Liver (tissue), 9 donors: ENCODE measurements around the gene CRLF1. TPM values are rescaled to one million over a fixed set of nuclear protein-coding genes. Genes with fewer than 3 reads are reported as not detected.

Source experiments
- DNase-seq: peaks from one replicate; pipeline ENCODE4 v3.0.0-alpha.2; 2017; ENCODE audit warnings: low spot score
- H3K27ac ChIP-seq, 2 donors: one replicate each; pipeline ENCODE4 v1.7.0; 2013; ENCODE audit warnings: inconsistent platforms in 2 of 2, low read length in 2 of 2, control low read depth in 1 of 2, low read depth in 1 of 2, mild to moderate bottlenecking in 1 of 2
- H3K27me3 ChIP-seq, 4 donors: one replicate each; pipeline versions ENCODE4 v1.6.1 to v1.7.0; 2013; ENCODE audit warnings: low read length in 3 of 4, inconsistent platforms in 1 of 4, mild to moderate bottlenecking in 1 of 4, moderate library complexity in 1 of 4; ENCODE audit not compliant: control insufficient read depth in 4 of 4, insufficient read depth in 4 of 4
- H3K36me3 ChIP-seq, 4 donors: one replicate each; pipeline versions ENCODE4 v1.6.1 to v1.7.0; 2013; ENCODE audit warnings: low read length in 3 of 4, mild to moderate bottlenecking in 3 of 4, low read depth in 1 of 4, moderate library complexity in 1 of 4; ENCODE audit not compliant: control insufficient read depth in 4 of 4, insufficient read depth in 3 of 4
- H3K4me1 ChIP-seq, 4 donors: one replicate each; pipeline versions ENCODE4 v1.6.1 to v1.7.0; 2013; ENCODE audit warnings: low read length in 3 of 4, mild to moderate bottlenecking in 3 of 4, moderate library complexity in 1 of 4; ENCODE audit not compliant: control insufficient read depth in 4 of 4, insufficient read depth in 4 of 4
- H3K4me3 ChIP-seq, 3 donors: one replicate each; pipeline versions ENCODE4 v1.6.1 to v1.7.0; 2013; ENCODE audit warnings: low read length in 3 of 3, control low read depth in 1 of 3, low read depth in 1 of 3, mild to moderate bottlenecking in 1 of 3
- H3K9ac ChIP-seq, 2 donors: one replicate each; pipeline ENCODE4 v1.7.0; 2013; ENCODE audit warnings: low read length in 2 of 2, mild to moderate bottlenecking in 2 of 2, moderate library complexity in 2 of 2, control low read depth in 1 of 2, low read depth in 1 of 2
- H3K9me3 ChIP-seq, 4 donors: one replicate each; pipeline versions ENCODE4 v1.6.1 to v1.7.0; 2013; ENCODE audit warnings: low read length in 3 of 4; ENCODE audit not compliant: control insufficient read depth in 4 of 4
- ATF3 ChIP-seq: IDR thresholded peaks from 2 replicates; pipeline ENCODE4 v1.6.1; 2016; ENCODE audit warnings: antibody characterized with exemption
- CTCF ChIP-seq: fragments of 150-350 bp; IDR thresholded peaks from 2 replicates; pipeline ENCODE4 v1.5.1; 2017; ENCODE audit warnings: improper control_type of control experiment, low read depth, low read length; ENCODE audit not compliant: missing input control
- EGR1 ChIP-seq, 2 donors: IDR thresholded peaks; 2 replicates each; pipeline ENCODE4 v1.6.1; 2016 to 2018; ENCODE audit warnings: antibody characterized with exemption in 2 of 2, low read depth in 2 of 2
- FOXA1 ChIP-seq: IDR thresholded peaks from 2 replicates; pipeline ENCODE4 v1.6.1; 2016; ENCODE audit warnings: antibody characterized with exemption
- FOXA2 ChIP-seq: IDR thresholded peaks from 2 replicates; pipeline ENCODE4 v1.6.1; 2016; ENCODE audit warnings: antibody characterized with exemption
- GABPA ChIP-seq, 2 donors: IDR thresholded peaks in 1 of 2; conservative IDR thresholded peaks in 1 of 2; 2 replicates each; pipeline ENCODE4 v1.6.1; 2016; ENCODE audit warnings: antibody characterized with exemption in 2 of 2, mild to moderate bottlenecking in 1 of 2, moderate library complexity in 1 of 2
- HNF4A ChIP-seq, 2 donors: conservative IDR thresholded peaks; 2 replicates each; pipeline ENCODE4 v1.6.1; 2016; ENCODE audit warnings: antibody characterized with exemption in 2 of 2, mild to moderate bottlenecking in 2 of 2
- NR2F2 ChIP-seq: IDR thresholded peaks from 2 replicates; pipeline ENCODE4 v1.6.1; 2016; ENCODE audit warnings: antibody characterized with exemption
- RAD21 ChIP-seq, 2 donors: IDR thresholded peaks; 2 replicates each; pipeline ENCODE4 v1.6.1; 2016; ENCODE audit warnings: antibody characterized with exemption in 2 of 2, mild to moderate bottlenecking in 2 of 2
- RXRA ChIP-seq, 2 donors: IDR thresholded peaks; 2 replicates each; pipeline ENCODE4 v1.6.1; 2017 to 2018; ENCODE audit warnings: antibody characterized with exemption in 2 of 2, mild to moderate bottlenecking in 1 of 2
- SP1 ChIP-seq: IDR thresholded peaks from 2 replicates; pipeline ENCODE4 v1.6.1; 2018; ENCODE audit warnings: antibody characterized with exemption, mild to moderate bottlenecking
- TAF1 ChIP-seq: conservative IDR thresholded peaks from 2 replicates; pipeline ENCODE4 v1.6.1; 2016; ENCODE audit warnings: antibody characterized with exemption, mild to moderate bottlenecking
- YY1 ChIP-seq: IDR thresholded peaks from 2 replicates; pipeline ENCODE4 v1.6.1; 2016; ENCODE audit warnings: antibody characterized with exemption, mild to moderate bottlenecking
- WGBS: extraction: QIAGEN DNeasy Blood & Tissue Kit; methylation state at CpG from one replicate; pipeline ENCODE4 v1.1.7; 2013; 5-methylcytosine and 5-hydroxymethylcytosine counted together
- polyA plus RNA-seq, 2 donors: library from polyadenylated mRNA; stranded (reverse) in 1 of 2; unstranded in 1 of 2; fragments of 200-250 nt in 1 of 2; fragments of >200 nt in 1 of 2; fragmentation: Nextera tagmentation in 1 of 2; extraction: Ambion mirVana in 1 of 2; gene quantifications; one replicate each; pipeline versions ENCODE4 v1.2.1 to v1.2.3, GENCODE V29; 2013 to 2015
- total RNA-seq, 2 donors: library from RNA; depleted of rRNA; stranded (reverse); fragments of >200 nt; gene quantifications; one replicate each; pipeline ENCODE4 v1.2.3, GENCODE V29; 2014
- TF ChIP-seq, protein P1 (sequence below): IDR thresholded peaks from 2 replicates; pipeline ENCODE4 v1.6.1; 2016; ENCODE audit warnings: antibody characterized with exemption
- TF ChIP-seq, protein P2 (sequence below): IDR thresholded peaks from 2 replicates; pipeline ENCODE4 v1.6.1; 2016; ENCODE audit warnings: antibody characterized with exemption
- TF ChIP-seq, protein P3 (sequence below): IDR thresholded peaks from 2 replicates; pipeline ENCODE4 v1.6.1; 2016; ENCODE audit warnings: antibody characterized with exemption, mild to moderate bottlenecking
- donor health status: healthy.
- donor health status: healthy.
- donor health status: healthy.
- donor health status: healthy.
- donor health status: healthy.

Gene CRLF1
- total and polyA plus RNA-seq, 4 donors: 0.49 to 1.9 (median 1.6) TPM; not detected in 1

GRCh38 chr19:18576383-18576782, 30.2 kb downstream of the CRLF1 start:
- DNase-seq: no peak
- Histone ChIP-seq H3K27ac (no peak overlapping the region), H3K36me3 (peaks cover 13 to 36% (median 25%) of the 10 kb centered on the region in 4 donors), H3K9ac (no peak overlapping the region), H3K27me3 (no peaks in the 10 kb centered on the region), H3K4me1 (peaks cover 4 to 18% (median 13%) of the 10 kb centered on the region in 4 donors), H3K4me3 (no peak overlapping the region), H3K9me3 (no peaks in the 10 kb centered on the region)
- WGBS: 92% methylated on average over 8 of the region's 8 CpGs
- TF ChIP-seq RXRA (IDR thresholded peaks at IDR 0.05): no peak
- TF ChIP-seq YY1: no peak
- no peak for TF ChIP-seq RAD21 (IDR thresholded peaks at IDR 0.05)

- Histone ChIP-seq H3K27ac (no peak overlapping the region), H3K36me3 (peaks cover 13 to 36% (median 25%) of the 10 kb centered on the region in 4 donors), H3K4me1 (peaks cover 4 to 20% (median 12%) of the 10 kb centered on the region in 4 donors), H3K4me3 (no peak overlapping the region), H3K27me3 (no peaks in the 10 kb centered on the region), H3K9me3 (no peaks in the 10 kb centered on the region), H3K9ac (no peak overlapping the region)
- WGBS: 96% methylated on average over 18 of the region's 18 CpGs
- DNase-seq: no peak
- TF ChIP-seq HNF4A (conservative IDR thresholded peaks at IDR 0.05) (no peak), RAD21 (IDR thresholded peaks at IDR 0.05) (no peak), CTCF (no peak), SP1 (no peak), YY1 (no peak), FOXA1 (no peak), GABPA (IDR thresholded peaks at IDR 0.05 in 1 of 2, conservative IDR thresholded peaks at IDR 0.05 in 1 of 2) (no peak), FOXA2 (no peak), TAF1 (no peak), NR2F2 (no peak), ATF3 (no peak), RXRA (IDR thresholded peaks at IDR 0.05) (no peak), EGR1 (IDR thresholded peaks at IDR 0.05; ENCODE audit: low read depth in 2 of 2) (no peak)
- TF ChIP-seq, protein P1, sequence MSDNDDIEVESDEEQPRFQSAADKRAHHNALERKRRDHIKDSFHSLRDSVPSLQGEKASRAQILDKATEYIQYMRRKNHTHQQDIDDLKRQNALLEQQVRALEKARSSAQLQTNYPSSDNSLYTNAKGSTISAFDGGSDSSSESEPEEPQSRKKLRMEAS: no peak
- TF ChIP-seq, protein P2, sequence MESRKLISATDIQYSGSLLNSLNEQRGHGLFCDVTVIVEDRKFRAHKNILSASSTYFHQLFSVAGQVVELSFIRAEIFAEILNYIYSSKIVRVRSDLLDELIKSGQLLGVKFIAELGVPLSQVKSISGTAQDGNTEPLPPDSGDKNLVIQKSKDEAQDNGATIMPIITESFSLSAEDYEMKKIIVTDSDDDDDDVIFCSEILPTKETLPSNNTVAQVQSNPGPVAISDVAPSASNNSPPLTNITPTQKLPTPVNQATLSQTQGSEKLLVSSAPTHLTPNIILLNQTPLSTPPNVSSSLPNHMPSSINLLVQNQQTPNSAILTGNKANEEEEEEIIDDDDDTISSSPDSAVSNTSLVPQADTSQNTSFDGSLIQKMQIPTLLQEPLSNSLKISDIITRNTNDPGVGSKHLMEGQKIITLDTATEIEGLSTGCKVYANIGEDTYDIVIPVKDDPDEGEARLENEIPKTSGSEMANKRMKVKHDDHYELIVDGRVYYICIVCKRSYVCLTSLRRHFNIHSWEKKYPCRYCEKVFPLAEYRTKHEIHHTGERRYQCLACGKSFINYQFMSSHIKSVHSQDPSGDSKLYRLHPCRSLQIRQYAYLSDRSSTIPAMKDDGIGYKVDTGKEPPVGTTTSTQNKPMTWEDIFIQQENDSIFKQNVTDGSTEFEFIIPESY: no peak
- TF ChIP-seq, protein P3, sequence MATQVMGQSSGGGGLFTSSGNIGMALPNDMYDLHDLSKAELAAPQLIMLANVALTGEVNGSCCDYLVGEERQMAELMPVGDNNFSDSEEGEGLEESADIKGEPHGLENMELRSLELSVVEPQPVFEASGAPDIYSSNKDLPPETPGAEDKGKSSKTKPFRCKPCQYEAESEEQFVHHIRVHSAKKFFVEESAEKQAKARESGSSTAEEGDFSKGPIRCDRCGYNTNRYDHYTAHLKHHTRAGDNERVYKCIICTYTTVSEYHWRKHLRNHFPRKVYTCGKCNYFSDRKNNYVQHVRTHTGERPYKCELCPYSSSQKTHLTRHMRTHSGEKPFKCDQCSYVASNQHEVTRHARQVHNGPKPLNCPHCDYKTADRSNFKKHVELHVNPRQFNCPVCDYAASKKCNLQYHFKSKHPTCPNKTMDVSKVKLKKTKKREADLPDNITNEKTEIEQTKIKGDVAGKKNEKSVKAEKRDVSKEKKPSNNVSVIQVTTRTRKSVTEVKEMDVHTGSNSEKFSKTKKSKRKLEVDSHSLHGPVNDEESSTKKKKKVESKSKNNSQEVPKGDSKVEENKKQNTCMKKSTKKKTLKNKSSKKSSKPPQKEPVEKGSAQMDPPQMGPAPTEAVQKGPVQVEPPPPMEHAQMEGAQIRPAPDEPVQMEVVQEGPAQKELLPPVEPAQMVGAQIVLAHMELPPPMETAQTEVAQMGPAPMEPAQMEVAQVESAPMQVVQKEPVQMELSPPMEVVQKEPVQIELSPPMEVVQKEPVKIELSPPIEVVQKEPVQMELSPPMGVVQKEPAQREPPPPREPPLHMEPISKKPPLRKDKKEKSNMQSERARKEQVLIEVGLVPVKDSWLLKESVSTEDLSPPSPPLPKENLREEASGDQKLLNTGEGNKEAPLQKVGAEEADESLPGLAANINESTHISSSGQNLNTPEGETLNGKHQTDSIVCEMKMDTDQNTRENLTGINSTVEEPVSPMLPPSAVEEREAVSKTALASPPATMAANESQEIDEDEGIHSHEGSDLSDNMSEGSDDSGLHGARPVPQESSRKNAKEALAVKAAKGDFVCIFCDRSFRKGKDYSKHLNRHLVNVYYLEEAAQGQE: no peak
Measured at GRCh38 chr19:18574691-18575291, 31.8 kb downstream of the CRLF1 start.
